Hepatocyte (in vitro differentiated cells): ENCODE data around the gene LRMDA.

ENCODE experiments used
- EZH2 ChIP-seq: fragments of 200-600 bp; sonication (generic); IDR thresholded peaks from 2 replicates; pipeline ENCODE4 v1.6.1; 2016; ENCODE audit warnings: antibody characterized with exemption, mild to moderate bottlenecking, borderline replicate concordance
- EZH2phosphoT487 ChIP-seq: fragments of 200-600 bp; sonication (generic); IDR thresholded peaks from one replicate; pipeline ENCODE4 v1.6.1; 2018; ENCODE audit warnings: antibody characterized with exemption, mild to moderate bottlenecking, low read depth, moderate library complexity; ENCODE audit not compliant: unreplicated experiment, severe bottlenecking

DNA sequence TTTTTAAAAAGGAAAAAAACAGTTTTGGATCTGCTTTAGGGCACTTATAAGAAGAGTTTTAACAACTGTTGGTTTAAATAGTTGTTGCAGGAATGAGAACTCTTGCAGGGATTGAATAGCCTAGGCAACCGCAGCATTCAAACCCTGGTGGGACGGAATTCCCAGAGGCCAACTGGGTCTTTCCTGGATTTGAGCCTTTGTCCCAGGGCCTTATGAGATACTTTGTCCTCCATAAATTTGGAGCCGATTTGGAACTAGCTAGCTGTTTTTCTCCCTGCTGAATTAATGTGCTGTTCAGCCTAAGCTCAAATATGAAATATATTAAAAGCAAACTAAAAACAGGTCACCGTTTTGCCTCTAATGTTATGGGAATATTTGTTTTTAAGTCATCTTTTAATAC lies 109.6 kb downstream of the LRMDA start:
- TF ChIP-seq EZH2phosphoT487 (no peak), EZH2 (no peak)
